PC-9 (cell line): Measurements from ENCODE around the gene GJA10. TPM values are rescaled to one million over a fixed set of nuclear protein-coding genes. Genes with fewer than 3 reads are reported as not detected.

ENCODE experiments used
- BruUV-seq: library from RNA; stranded (reverse); fragments of 400-500 nt; replicated peaks from 2 replicates; lab custom pipeline; 2021; lab: Mats Ljungman, UMichigan
- CTCF ChIA-PET: fragments of 300-600 bp; sonication (Branson Sonifier 250); formaldehyde crosslinking; loops from one replicate; lab custom pipeline; 2022; ENCODE audit warnings: antibody characterized with exemption; lab: Charles Lee
- POLR2A ChIA-PET: fragments of 300-600 bp; sonication (Branson Sonifier 250); formaldehyde crosslinking; loops from one replicate; lab custom pipeline; 2022; ENCODE audit warnings: antibody characterized with exemption; ENCODE audit not compliant: unreplicated experiment; lab: Charles Lee
- DNase-seq, 2 experiments: peaks; one replicate each; pipeline versions ENCODE4 v3.0.0 to v3.0.0-alpha.2; 2015 to 2022; ENCODE audit warnings: mixed read lengths in 1 of 2
- H2AFZ ChIP-seq: fragments of 200-600 bp; sonication (generic); 2 replicates; pipeline ENCODE4 v1.8.1; 2017; ENCODE audit warnings: antibody characterized with exemption
- H3F3A ChIP-seq: fragments of 200-600 bp; sonication (generic); 2 replicates; pipeline ENCODE4 v1.8.1; 2017; ENCODE audit warnings: antibody characterized with exemption, mild to moderate bottlenecking, low read depth; ENCODE audit not compliant: insufficient read depth
- H3K27ac ChIP-seq: fragments of 200-600 bp; sonication (generic); 2 replicates; pipeline ENCODE4 v1.6.1; 2016; ENCODE audit warnings: mixed run types
- H3K27me3 ChIP-seq: fragments of 200-600 bp; sonication (generic); 2 replicates; pipeline ENCODE4 v1.6.1; 2016; ENCODE audit warnings: low read depth, mixed run types; ENCODE audit not compliant: insufficient read depth
- H3K36me3 ChIP-seq: fragments of 200-600 bp; sonication (generic); 2 replicates; pipeline ENCODE4 v1.6.1; 2016; ENCODE audit warnings: low read depth, mixed run types
- H3K4me1 ChIP-seq: fragments of 200-600 bp; sonication (generic); replicated peaks from 2 replicates; pipeline ENCODE4 v1.6.1; 2016; ENCODE audit warnings: mixed run types; ENCODE audit not compliant: insufficient read depth
- H3K4me2 ChIP-seq: fragments of 200-600 bp; sonication (generic); 2 replicates; pipeline ENCODE4 v1.6.1; 2017; ENCODE audit warnings: mixed run types
- H3K4me3 ChIP-seq: fragments of 200-600 bp; sonication (generic); 2 replicates; pipeline ENCODE4 v1.6.1; 2016; ENCODE audit warnings: mixed run types
- H3K79me2 ChIP-seq: fragments of 200-600 bp; sonication (generic); 2 replicates; pipeline ENCODE4 v1.6.1; 2017; ENCODE audit warnings: low read depth, mixed run types
- H3K9me2 ChIP-seq: fragments of 200-600 bp; sonication (generic); 2 replicates; pipeline ENCODE4 v1.8.1; 2017; ENCODE audit warnings: mild to moderate bottlenecking; ENCODE audit not compliant: insufficient read depth
- H3K9me3 ChIP-seq: fragments of 200-600 bp; sonication (generic); 2 replicates; pipeline ENCODE4 v1.8.1; 2016; ENCODE audit warnings: low read depth; ENCODE audit not compliant: insufficient read depth
- H4K20me1 ChIP-seq: fragments of 200-600 bp; sonication (generic); 2 replicates; pipeline ENCODE4 v1.8.1; 2017; ENCODE audit not compliant: insufficient read depth
- EZH2 ChIP-seq: fragments of 200-600 bp; sonication (generic); IDR thresholded peaks from 2 replicates; pipeline ENCODE4 v1.8.0; 2017; ENCODE audit warnings: antibody characterized with exemption, low read depth
- intact Hi-C: fragments of 100-400 bp; cut with micrococcal nuclease; formaldehyde crosslinking; loops from one replicate; pipeline ENCODE4 v1.10.0; 2022; ENCODE audit not compliant: unreplicated experiment
- total RNA-seq: library from RNA; stranded (reverse); gene quantifications from 2 replicates; pipeline ENCODE4 v1.2.3, GENCODE V29; 2021
- TF ChIP-seq, protein P1 (sequence below): fragments of 200-600 bp; sonication (generic); conservative IDR thresholded peaks from 2 replicates; pipeline ENCODE4 v1.6.1; 2017; ENCODE audit warnings: mixed run types, antibody characterized with exemption, mild to moderate bottlenecking, moderate library complexity

Gene GJA10
- total RNA-seq, 1 experiment from 2014 or later, result not detected

GRCh38 chr6:89866024-89866678, 28.1 kb upstream of the GJA10 start:
- no peaks in the 10 kb centered on the region for H3K79me2 ChIP-seq
- no peaks in the 10 kb centered on the region for H3K27me3 ChIP-seq
- H3K4me1 ChIP-seq, result no peaks in the 10 kb centered on the region
- peaks cover 3% of the 10 kb centered on the region; the same call in 1 of the 2 replicates for H3K36me3 ChIP-seq
- H3K4me2 ChIP-seq, result no peak overlapping the region
- no peak for TF ChIP-seq EZH2
- TF ChIP-seq, protein P1, sequence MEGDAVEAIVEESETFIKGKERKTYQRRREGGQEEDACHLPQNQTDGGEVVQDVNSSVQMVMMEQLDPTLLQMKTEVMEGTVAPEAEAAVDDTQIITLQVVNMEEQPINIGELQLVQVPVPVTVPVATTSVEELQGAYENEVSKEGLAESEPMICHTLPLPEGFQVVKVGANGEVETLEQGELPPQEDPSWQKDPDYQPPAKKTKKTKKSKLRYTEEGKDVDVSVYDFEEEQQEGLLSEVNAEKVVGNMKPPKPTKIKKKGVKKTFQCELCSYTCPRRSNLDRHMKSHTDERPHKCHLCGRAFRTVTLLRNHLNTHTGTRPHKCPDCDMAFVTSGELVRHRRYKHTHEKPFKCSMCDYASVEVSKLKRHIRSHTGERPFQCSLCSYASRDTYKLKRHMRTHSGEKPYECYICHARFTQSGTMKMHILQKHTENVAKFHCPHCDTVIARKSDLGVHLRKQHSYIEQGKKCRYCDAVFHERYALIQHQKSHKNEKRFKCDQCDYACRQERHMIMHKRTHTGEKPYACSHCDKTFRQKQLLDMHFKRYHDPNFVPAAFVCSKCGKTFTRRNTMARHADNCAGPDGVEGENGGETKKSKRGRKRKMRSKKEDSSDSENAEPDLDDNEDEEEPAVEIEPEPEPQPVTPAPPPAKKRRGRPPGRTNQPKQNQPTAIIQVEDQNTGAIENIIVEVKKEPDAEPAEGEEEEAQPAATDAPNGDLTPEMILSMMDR, result no peak
- CTCF ChIA-PET, result no interaction called here
- POLR2A ChIA-PET, result no interaction called here
- no peaks in the 10 kb centered on the region for H3K9me2 ChIP-seq
- H3F3A ChIP-seq, result no peaks in the 10 kb centered on the region
- no peaks in the 10 kb centered on the region for H4K20me1 ChIP-seq
- H3K9me3 ChIP-seq, result peaks cover 4% of the 10 kb centered on the region
- no peak overlapping the region for H2AFZ ChIP-seq
- H3K27ac ChIP-seq, result no peak overlapping the region
- intact Hi-C loops, result no loop called here
- no peak for DNase-seq
- no TSS peak for BruUV-seq
- no peak overlapping the region for H3K4me3 ChIP-seq

DNA sequence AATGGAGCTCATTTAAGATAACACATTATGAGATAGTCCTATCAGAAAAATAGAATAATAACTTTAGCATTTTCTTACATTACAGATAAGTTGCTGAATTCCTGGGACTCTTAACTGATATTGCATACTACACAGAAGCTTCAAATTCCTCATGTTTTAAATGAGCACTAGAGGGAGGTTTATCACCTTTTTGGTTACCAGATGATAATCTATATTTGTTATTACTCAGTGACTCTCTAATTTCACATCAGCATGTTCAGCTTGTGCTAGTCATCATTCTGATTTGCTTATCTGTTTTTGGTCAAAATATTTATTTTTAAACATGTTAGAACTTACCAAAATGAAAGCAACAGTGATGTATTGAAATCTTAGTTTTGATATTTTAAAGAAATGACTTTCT, 20.5 kb upstream of the GJA10 start:
- no peak overlapping the region for H3K4me2 ChIP-seq
- no peaks in the 10 kb centered on the region for H3K36me3 ChIP-seq
- no peaks in the 10 kb centered on the region for H3K4me1 ChIP-seq
- TF ChIP-seq, protein P1, result no peak
- no peak for TF ChIP-seq EZH2
- H3F3A ChIP-seq, result no peaks in the 10 kb centered on the region
- no peak overlapping the region for H3K27ac ChIP-seq
- no peaks in the 10 kb centered on the region for H4K20me1 ChIP-seq
- no TSS peak for BruUV-seq
- H3K9me2 ChIP-seq, result no peaks in the 10 kb centered on the region
- no peak for DNase-seq
- ChIA-PET POLR2A (no interaction called here), CTCF (no interaction called here)
- H3K9me3 ChIP-seq, result no peaks in the 10 kb centered on the region
- no peak overlapping the region for H3K4me3 ChIP-seq
- H2AFZ ChIP-seq, result no peak overlapping the region
- H3K27me3 ChIP-seq, result no peaks in the 10 kb centered on the region
- no peaks in the 10 kb centered on the region for H3K79me2 ChIP-seq
- intact Hi-C loops, result loop anchor here (1.0 kb wide), 1 partner anchor 11 kb away; no protein-coding TSS in a partner anchor

GRCh38 chr6:89874438-89874837, 19.8 kb upstream of the GJA10 start:
- ChIA-PET CTCF (no interaction called here), POLR2A (no interaction called here)
- no peaks in the 10 kb centered on the region for H3K9me2 ChIP-seq
- H3F3A ChIP-seq, result no peaks in the 10 kb centered on the region
- no peak overlapping the region for H3K27ac ChIP-seq
- no peaks in the 10 kb centered on the region for H3K79me2 ChIP-seq
- no peaks in the 10 kb centered on the region for H3K27me3 ChIP-seq
- H3K9me3 ChIP-seq, result no peaks in the 10 kb centered on the region
- no peak overlapping the region for H3K4me3 ChIP-seq
- no TSS peak for BruUV-seq
- no peak for DNase-seq
- TF ChIP-seq, protein P1, result no peak
- no peak for TF ChIP-seq EZH2
- intact Hi-C loops, result no loop called here
- H2AFZ ChIP-seq, result no peak overlapping the region
- H3K4me1 ChIP-seq, result no peaks in the 10 kb centered on the region
- H3K4me2 ChIP-seq, result no peak overlapping the region
- no peaks in the 10 kb centered on the region for H3K36me3 ChIP-seq
- H4K20me1 ChIP-seq, result no peaks in the 10 kb centered on the region
